ENCODE measurements around the gene CRYAA.
"Not testable (repeated sequence)": the region's sequence is repeated elsewhere in the genome, so short reads cannot be mapped to it uniquely, and the experiment has no call there.

Gene CRYAA

GRCh38 chr21:43168708-43169107 is at the start of gene CRYAA:
Gene CRYAA, plus strand, starts transcription at chr21:43169008. Its CDS starts 92 bp downstream, at chr21:43169100.
- not testable (repeated sequence) for DNase-seq

DNA sequence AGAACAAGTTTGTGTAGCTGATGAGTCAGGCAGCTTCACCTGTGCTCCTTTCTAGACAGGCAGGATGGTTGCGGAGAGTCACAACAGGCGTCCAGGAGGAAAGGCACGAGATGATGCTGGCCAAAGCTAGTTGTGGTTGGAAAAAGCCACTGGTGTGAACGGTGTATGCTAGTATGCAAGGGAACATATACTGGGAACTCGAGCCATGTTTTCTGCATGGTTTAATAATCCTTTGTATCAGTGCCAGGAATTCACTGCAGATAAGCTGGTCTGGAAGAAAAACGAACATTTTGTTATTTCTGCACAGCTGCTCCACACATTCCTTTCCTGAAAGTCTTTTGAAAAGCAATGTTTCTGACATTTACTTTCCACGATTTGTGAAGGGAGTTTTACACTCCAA is 38.7 kb upstream of the CRYAA start:
- not testable (repeated sequence) for DNase-seq

- not testable (repeated sequence) for DNase-seq
Observed at GRCh38 chr21:43134520-43134919, 34.3 kb upstream of the CRYAA start.

DNA sequence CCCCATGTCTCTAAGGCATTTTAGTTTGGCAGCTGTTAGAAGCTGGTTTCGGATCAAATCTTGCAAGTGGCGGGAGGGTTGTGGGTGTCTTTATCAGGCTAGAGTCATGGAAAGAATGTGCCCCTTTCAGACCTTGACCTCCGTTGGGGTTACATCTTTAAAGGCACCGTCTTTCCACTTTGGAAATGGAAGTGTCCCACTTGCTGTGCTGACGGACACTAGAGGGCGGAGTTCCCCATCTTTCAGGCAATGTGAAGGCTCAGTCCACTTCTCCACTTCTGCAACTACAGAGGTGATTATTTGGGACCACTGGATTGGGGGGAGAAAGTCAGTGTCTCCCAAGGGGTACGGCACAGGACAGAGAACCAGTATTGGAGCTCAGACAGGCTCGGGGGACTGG is 29.9 kb upstream of the CRYAA start:
- not testable (repeated sequence) for DNase-seq

GRCh38 chr21:43141407-43141806 is 27.4 kb upstream of the CRYAA start:
- DNase-seq: not testable (repeated sequence)

- DNase-seq: not testable (repeated sequence)
Observed at GRCh38 chr21:43146637-43147036, 22.2 kb upstream of the CRYAA start.

DNA sequence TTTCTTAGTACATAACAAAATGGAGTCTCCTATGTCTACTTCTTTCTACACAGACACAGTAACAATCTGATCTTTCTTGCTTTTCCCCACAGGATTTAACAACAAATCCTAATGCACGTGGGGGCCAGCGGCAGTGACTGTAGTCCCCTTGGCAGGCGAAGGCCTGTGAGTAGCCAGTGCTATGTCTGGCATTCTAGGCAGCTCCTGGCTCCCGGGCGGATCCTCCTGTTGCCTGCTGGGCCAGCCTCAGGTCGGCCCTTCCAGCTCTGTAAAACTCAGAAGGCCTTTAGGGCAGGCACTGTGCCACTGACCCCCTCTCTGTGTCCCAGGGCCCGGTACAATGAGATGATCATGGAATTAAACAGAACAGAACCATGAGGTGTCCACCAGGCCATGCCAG is 20.8 kb upstream of the CRYAA start:
- not testable (repeated sequence) for DNase-seq

- DNase-seq: not testable (repeated sequence)
Observed at GRCh38 chr21:43149344-43149743, 19.5 kb upstream of the CRYAA start.

DNA sequence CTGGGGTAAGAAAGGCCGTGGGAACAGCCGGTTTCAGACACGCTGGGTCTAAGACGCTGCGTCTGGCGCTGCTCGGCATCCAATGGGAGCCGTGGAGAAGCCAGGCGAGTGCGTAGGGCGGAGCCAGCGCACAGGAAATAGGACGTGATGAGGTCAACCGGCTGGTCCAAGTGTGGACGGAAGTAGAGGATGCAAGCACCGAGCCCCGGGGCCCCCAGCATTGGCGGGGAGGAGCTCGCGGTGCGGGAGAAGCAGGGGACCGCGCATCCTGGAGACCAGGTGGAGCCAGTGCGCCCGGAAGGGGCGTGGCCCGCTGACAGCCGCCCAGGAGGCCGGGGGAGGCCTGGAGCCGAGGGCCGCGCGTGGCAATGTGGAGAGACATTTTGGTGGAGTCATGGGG is 15.2 kb upstream of the CRYAA start:
- DNase-seq: not testable (repeated sequence)

DNA sequence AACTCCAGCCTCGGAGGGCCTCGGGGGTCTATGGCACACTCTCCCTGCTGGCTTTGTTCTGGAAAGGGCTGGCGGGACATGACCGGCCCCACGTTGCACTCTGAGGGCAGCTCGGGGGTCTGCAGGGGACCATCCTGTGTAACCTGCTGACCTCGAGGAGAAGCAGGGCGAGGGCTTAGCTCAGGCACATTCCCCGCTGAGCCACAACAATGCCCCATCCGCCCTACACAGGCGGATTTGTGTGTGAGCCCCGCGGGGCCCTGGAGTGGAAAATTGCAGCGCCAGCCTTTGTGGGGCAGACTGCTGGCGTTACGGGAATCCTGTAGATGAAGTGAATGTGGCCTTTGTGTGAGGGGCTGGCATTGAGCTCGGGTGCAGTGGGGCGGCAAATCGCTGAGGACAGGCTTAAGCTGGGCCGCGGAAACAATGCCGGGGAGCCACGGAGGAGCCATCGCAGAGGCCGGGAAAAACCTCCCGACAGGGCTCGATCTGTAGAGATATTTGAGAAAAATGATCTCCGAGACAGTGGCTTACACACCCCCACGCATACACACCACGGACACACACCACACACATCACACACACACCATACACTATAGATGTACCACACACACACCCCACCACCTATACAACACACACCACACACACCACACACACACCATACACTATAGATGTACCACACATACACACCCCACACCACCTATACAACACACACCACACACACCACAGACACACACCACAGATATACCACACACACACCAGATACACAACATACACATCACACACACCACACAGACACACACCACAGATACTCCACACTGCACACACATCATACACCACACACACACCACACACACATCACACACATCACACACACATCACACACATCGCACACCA is 9.3 kb upstream of the CRYAA start:
- not testable (repeated sequence) for DNase-seq

GRCh38 chr21:43161826-43162707 is 6.7 kb upstream of the CRYAA start:
- not testable (repeated sequence) for DNase-seq

DNA sequence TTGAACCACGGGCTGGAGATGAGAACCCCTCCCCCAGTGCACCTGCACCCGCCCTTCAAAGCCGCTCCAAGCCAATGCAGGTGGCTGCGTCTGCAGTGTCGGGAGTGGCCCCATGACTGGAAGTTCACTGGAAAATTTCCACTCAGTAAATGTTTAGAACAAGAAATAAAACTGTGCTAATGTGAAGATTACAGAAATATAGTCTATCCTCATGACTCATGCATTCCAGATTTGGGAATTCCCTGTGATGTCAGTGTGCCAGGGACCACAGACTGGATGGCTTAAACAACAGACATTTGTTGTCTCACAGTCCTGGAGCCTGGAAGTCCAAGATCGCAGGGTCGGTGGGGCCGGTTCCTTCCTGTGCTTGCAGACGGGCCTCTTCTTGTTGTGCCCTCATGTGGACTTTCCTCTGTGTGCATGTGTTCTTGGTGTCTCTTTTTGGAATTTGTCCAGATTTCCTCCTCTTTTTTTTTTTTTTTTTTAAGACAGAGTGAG is 6.1 kb upstream of the CRYAA start:
- not testable (repeated sequence) for DNase-seq

DNA sequence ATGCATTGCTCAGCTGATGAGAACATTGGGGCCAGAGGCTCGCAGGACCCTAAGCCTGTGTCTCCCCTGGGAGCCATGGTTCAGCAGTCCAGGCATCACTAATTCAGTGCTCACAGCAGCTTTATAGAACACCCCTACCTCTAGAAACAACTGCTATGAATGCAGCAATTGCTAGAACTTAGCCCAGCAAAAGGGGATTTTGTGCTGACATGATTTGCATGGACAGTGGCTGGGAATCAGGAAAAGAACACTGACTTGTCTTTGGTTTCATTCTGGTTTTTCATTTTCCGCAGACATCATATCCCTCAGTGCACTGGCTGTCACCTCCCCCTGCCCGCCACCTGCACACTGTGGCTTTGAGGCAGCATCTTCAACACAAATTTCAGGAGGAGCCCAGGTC is 4.0 kb upstream of the CRYAA start:
- not testable (repeated sequence) for DNase-seq

GRCh38 chr21:43165734-43166133 is 3.1 kb upstream of the CRYAA start:
- DNase-seq: not testable (repeated sequence)

DNA sequence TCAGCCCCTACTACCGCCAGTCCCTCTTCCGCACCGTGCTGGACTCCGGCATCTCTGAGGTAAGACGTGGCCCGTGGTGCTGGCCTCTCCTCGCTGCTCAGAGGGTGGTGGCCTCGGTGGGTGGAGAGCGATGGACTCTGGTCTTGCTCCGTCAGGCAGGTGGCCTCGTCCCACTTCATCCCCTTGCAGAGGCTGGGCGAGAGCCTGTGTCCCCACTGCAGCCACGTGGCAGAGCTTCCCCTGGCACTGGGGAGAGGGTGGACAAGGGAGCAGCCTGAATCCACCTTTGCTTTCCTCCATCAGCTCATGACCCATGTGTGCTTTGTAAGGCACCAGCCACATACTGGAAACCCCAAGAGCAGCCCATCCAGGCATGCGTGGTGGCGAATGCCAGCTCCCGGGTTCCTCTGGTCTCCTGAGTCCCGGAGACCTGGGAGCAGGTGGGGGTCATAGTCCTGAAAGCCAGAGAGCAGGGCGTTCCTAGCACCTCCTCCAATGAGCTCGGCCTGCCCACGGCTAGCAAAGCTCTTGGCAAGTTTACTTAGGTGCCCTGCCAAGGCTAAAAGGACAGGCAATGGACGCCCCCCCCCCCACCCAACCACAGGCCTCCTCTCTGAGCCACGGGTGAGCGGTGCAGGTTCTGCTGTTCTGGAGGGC is 550 bp downstream of the CRYAA start:
- DNase-seq: not testable (repeated sequence)

DNA sequence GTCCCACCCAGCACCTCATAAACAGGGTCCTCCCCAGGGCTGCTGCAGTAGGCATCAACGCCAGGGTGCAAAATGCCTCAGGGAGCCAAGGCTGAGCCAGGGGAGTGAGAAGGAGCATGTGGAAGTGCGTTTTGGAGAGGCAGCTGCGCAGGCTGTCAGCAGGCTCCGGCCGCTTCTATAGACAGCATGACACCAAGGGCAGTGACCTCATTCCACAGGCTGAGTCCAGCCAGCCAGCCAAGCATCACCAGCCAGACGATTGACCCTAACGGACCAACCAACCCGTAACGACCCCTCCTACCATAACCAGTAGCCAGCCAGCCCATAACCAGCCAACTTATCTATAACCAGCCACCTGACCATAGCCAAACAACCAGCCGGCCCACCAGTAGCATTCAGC is 1.1 kb downstream of the CRYAA start:
- DNase-seq: not testable (repeated sequence)

- DNase-seq: not testable (repeated sequence)
Observed at GRCh38 chr21:43172812-43173211, 4.0 kb downstream of the CRYAA start.

GRCh38 chr21:43173438-43173837 is 4.6 kb downstream of the CRYAA start:
- not testable (repeated sequence) for DNase-seq

GRCh38 chr21:43173930-43174329 is 5.1 kb downstream of the CRYAA start:
- not testable (repeated sequence) for DNase-seq

DNA sequence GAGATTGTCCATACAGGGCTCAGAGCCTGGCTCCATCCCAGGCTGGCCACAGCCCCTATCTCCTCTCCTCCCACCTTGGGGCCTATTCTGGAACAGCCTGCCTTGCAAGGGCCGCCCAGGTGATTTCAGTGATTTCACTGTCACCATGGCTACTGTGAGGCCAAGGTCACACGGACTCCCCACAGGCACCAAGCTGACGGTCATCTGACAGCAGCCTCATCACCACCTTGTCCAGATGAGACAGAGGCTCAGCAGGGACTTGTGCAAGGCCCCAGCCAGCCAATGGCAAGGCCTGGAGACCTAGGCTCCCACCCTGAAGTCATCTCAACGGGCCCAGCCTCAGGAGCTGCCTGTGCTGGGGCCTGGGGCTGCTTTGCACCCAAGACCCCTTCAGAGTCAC is 6.2 kb downstream of the CRYAA start:
- DNase-seq: not testable (repeated sequence)

- DNase-seq: not testable (repeated sequence)
Observed at GRCh38 chr21:43176621-43177020, 7.8 kb downstream of the CRYAA start.

GRCh38 chr21:43177043-43177906 is 8.5 kb downstream of the CRYAA start:
- DNase-seq: not testable (repeated sequence)

Data from activated CD4-positive, CD25-positive, alpha-beta regulatory T cell treated with anti-CD3 and anti-CD28 coated beads, Interleukin-2, amount 50 U/mL, for 72 hours (primary cell).